Nephron (organoid): ENCODE measurements around the gene DNAAF5.

Experiments
- H3K27ac Mint-ChIP-seq, 3 experiments: 2 replicates each; pipeline ENCODE4 v1.8.0; 2020; ENCODE audit warnings: mixed read lengths in 3 of 3, mild to moderate bottlenecking in 2 of 3, moderate library complexity in 1 of 3
- H3K27me3 Mint-ChIP-seq: 2 replicates; pipeline ENCODE4 v1.8.0; 2021; ENCODE audit warnings: low read depth, mild to moderate bottlenecking, moderate library complexity, mixed read lengths
- H3K36me3 Mint-ChIP-seq: 2 replicates; pipeline ENCODE4 v1.8.0; 2020; ENCODE audit warnings: low read depth, mixed read lengths
- H3K4me1 Mint-ChIP-seq: 2 replicates; pipeline ENCODE4 v1.8.0; 2020; ENCODE audit warnings: mixed read lengths
- H3K4me3 Mint-ChIP-seq, 3 experiments: 2 replicates each; pipeline ENCODE4 v1.8.0; 2020; ENCODE audit warnings: mild to moderate bottlenecking in 3 of 3, mixed read lengths in 3 of 3, moderate library complexity in 2 of 3
- H3K9me3 Mint-ChIP-seq: 2 replicates; pipeline ENCODE4 v1.8.0; 2020; ENCODE audit warnings: mixed read lengths
- TF ChIP-seq, protein P1 (sequence below), 3 experiments: fragments of 200-600 bp; sonication (generic); IDR thresholded peaks; one replicate each; pipeline ENCODE4 v1.5.0; 2021; ENCODE audit warnings: antibody characterized with exemption in 3 of 3; ENCODE audit not compliant: unreplicated experiment in 3 of 3

DNAAF5 gene

DNA sequence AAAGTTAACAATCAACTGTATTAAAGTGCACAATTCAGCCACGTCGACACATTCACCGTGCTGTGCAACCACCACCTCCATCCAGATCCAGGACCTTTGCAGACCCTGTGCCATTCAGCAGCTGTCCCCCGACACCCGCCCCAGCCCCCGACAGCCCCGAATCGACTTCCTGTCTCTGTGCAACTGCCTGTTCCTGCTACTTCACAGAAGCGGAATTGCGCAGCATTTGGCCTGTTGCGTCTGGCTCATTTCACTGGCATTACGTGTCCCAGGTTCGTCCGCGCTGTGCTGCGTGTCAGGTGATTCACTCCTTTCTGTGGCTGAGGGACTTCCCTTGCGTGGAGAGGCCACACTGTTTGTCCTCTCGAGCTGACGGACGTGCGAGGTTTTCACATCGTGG lies 33.2 kb upstream of the DNAAF5 start:
- peaks cover 55% of the 10 kb centered on the region for H3K36me3 Mint-ChIP-seq
- no peaks in the 10 kb centered on the region for H3K27me3 Mint-ChIP-seq
- H3K4me3 Mint-ChIP-seq, result no peak overlapping the region
- no peaks in the 10 kb centered on the region for H3K4me1 Mint-ChIP-seq
- H3K27ac Mint-ChIP-seq, result no peak overlapping the region
- TF ChIP-seq, protein P1, sequence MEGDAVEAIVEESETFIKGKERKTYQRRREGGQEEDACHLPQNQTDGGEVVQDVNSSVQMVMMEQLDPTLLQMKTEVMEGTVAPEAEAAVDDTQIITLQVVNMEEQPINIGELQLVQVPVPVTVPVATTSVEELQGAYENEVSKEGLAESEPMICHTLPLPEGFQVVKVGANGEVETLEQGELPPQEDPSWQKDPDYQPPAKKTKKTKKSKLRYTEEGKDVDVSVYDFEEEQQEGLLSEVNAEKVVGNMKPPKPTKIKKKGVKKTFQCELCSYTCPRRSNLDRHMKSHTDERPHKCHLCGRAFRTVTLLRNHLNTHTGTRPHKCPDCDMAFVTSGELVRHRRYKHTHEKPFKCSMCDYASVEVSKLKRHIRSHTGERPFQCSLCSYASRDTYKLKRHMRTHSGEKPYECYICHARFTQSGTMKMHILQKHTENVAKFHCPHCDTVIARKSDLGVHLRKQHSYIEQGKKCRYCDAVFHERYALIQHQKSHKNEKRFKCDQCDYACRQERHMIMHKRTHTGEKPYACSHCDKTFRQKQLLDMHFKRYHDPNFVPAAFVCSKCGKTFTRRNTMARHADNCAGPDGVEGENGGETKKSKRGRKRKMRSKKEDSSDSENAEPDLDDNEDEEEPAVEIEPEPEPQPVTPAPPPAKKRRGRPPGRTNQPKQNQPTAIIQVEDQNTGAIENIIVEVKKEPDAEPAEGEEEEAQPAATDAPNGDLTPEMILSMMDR (IDR thresholded peaks at IDR 0.05; ENCODE audit: unreplicated experiment in 3 of 3), result no peak
- H3K9me3 Mint-ChIP-seq, result peaks cover 31% of the 10 kb centered on the region

DNA sequence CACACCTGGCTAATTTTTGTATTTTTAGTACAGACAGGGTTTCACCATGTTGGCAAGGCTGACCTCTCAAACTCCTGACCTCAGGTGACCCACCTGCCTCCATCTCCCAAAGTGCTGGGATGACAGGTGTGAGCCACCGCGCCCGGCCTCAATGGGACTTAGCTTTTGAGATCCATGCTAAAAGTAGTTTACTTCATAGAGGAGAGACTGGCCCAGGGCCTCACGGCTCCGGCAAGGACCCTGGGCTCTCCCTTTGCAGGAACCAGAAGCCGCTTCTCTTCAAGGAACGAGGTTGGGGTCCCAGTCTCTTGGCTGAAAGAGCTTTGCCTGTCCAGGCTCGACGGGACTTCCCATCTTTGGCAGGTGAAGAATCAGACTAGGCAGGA lies 30.1 kb upstream of the DNAAF5 start:
- Mint-ChIP-seq H3K27ac (no peak overlapping the region), H3K27me3 (no peaks in the 10 kb centered on the region), H3K36me3 (peaks cover 46% of the 10 kb centered on the region), H3K4me3 (no peak overlapping the region), H3K9me3 (peaks cover 24% of the 10 kb centered on the region), H3K4me1 (peaks cover 9% of the 10 kb centered on the region)
- TF ChIP-seq, protein P1 (IDR thresholded peaks at IDR 0.05; ENCODE audit: unreplicated experiment in 3 of 3), result no peak

DNA sequence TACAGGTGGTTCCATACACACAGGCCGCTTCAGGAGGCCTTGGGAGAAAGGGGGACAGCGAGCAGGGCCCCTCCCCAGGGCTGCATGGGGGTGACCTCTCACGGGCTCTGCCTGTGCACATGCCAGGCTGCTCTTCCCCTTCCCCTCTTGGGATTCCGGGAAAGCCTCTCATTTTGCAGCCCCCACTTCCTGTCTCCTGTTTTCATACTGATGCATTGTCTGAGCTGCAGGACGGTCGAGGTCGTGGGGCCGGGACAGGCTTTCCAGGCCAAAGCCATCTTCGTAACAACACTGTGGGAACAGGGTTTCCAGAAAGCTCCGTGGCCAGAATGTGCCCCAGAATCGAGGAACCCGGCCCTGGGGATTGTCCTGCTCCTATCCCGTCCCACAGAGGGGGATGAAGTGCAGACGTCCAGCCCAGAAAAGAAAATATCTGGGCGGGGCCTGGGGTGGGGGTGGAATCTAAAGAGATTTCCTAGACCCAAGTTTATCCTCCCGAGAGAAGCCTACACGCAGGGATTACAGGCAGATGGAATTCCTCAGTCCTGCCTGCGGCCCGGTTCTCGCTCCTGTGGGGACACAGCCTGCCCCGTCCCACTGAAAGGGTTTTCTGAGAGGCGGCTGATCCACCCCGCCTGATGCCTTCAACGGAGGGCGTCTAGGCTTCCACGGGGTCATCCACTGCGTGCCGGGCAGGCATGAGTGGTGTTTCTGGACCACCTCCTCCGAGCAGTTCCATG lies 29.5 kb upstream of the DNAAF5 start:
- peak overlapping the region in 1 of 3 experiments; percentile 41 for H3K27ac Mint-ChIP-seq
- H3K4me3 Mint-ChIP-seq, result no peak overlapping the region
- peaks cover 9% of the 10 kb centered on the region for H3K4me1 Mint-ChIP-seq
- H3K36me3 Mint-ChIP-seq, result peaks cover 46% of the 10 kb centered on the region
- peaks cover 25% of the 10 kb centered on the region for H3K9me3 Mint-ChIP-seq
- TF ChIP-seq, protein P1 (IDR thresholded peaks at IDR 0.05; ENCODE audit: unreplicated experiment in 3 of 3), result no peak
- H3K27me3 Mint-ChIP-seq, result no peaks in the 10 kb centered on the region

DNA sequence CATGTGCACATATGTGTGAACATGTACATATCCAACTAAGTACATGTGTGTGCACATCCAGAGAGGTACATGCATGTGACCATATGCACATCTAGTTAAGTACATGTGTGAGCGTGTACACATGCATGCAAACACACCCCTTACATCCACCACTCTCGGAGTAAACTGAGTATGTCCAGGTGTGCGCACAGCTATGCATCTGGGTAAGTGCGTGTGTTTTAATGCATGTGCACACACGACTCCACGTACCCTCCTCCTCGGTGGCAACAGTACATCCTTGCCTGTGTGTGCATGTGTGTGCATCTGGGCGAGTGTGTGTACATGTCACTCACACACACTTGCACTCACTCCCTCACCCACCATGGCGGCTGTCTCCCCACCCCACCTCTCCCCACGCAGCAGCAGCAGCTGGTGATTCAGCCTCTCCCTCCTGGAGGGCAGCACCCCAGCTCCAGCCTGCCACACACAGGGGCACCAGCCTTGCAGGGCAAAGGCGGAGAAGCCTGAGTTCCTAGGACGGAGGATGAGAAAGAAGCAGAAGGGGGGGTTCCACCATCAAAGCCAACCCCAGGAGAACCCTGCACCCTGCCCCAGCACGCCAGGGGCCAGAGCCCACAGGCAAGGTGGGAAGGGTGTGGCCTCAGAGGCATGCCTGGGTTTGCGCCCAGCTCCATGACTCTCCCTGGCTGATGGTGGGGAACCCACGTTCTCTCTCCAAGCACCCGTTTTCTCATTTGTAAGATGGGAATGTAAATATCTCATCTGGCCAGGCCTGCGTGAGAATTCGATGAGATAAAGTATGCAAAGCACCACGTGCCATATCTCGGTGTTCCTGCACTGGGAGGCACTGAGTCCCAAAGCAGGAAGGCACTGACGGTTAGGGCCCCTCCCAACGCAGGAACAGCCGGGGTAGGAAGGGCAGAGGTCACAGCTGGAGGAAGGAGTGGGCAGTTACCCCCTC lies 27.7 kb upstream of the DNAAF5 start:
- Mint-ChIP-seq H3K27ac (peak overlapping the region in 1 of 3 experiments; percentile 61), H3K4me1 (peaks cover 9% of the 10 kb centered on the region), H3K4me3 (no peak overlapping the region), H3K36me3 (peaks cover 41% of the 10 kb centered on the region), H3K9me3 (peaks cover 26% of the 10 kb centered on the region), H3K27me3 (no peaks in the 10 kb centered on the region)
- TF ChIP-seq, protein P1 (IDR thresholded peaks at IDR 0.05; ENCODE audit: unreplicated experiment in 3 of 3), result no peak

DNA sequence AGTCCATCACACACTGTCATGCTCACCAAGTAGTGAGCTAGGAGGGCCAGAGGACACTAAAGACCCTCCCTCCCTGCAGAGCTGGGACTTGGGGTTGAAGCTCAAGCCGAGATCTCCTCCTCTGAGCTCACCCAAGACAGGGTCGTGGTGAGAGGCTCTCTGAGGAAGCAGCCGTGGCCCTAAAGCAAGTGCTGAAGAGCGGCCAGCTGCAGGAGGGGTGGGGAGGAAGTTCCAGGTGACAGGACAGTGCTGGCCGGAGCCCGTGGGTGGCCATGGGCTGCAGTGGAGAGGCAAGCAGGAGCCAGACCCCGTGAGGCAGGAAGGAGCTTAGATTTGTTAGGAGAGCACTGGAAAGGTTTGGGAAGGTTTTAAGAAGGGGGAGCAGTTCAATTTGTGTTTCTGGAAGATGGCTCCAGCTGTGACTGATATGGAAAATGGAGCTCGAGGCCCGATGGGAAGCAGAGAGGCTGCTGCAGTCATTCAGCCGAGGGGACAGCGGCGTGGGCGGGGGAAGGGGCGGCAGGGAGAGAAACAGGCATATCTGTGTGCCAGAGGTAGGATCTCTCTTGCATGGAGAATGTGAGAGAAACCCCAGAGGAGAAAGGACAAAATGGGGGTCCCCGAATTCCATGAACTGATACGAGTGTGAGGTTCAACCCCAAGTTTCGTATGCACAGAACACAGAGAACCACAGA lies 26.9 kb upstream of the DNAAF5 start:
- peak overlapping the region in 1 of 3 experiments; percentile 61 for H3K27ac Mint-ChIP-seq
- peaks cover 26% of the 10 kb centered on the region for H3K9me3 Mint-ChIP-seq
- peaks cover 9% of the 10 kb centered on the region for H3K4me1 Mint-ChIP-seq
- H3K4me3 Mint-ChIP-seq, result no peak overlapping the region
- TF ChIP-seq, protein P1 (IDR thresholded peaks at IDR 0.05; ENCODE audit: unreplicated experiment in 3 of 3), result no peak
- no peaks in the 10 kb centered on the region for H3K27me3 Mint-ChIP-seq
- peaks cover 47% of the 10 kb centered on the region for H3K36me3 Mint-ChIP-seq
